IPS-20b (cell line): Measurements from ENCODE around the gene VPS4B.

Source experiments
- H3K27ac ChIP-seq: one replicate; pipeline ENCODE4 v1.5.1; 2013; ENCODE audit warnings: low read length
- H3K27me3 ChIP-seq: 2 replicates; pipeline ENCODE4 v1.6.1; 2013; ENCODE audit warnings: mild to moderate bottlenecking, low read length, inconsistent platforms; ENCODE audit not compliant: insufficient read depth
- H3K36me3 ChIP-seq: 2 replicates; pipeline ENCODE4 v1.6.1; 2013; ENCODE audit warnings: low read depth, mild to moderate bottlenecking, inconsistent platforms, low read length, moderate library complexity; ENCODE audit not compliant: insufficient read depth
- H3K4me1 ChIP-seq: 2 replicates; pipeline ENCODE4 v1.6.1; 2013; ENCODE audit warnings: mild to moderate bottlenecking, control low read depth, inconsistent platforms, low read length, moderate library complexity; ENCODE audit not compliant: insufficient read depth
- H3K4me3 ChIP-seq: 2 replicates; pipeline ENCODE4 v1.5.1; 2013; ENCODE audit warnings: mild to moderate bottlenecking, low read length, inconsistent platforms
- H3K9ac ChIP-seq: 2 replicates; pipeline ENCODE4 v1.6.1; 2013; ENCODE audit warnings: low read depth, mild to moderate bottlenecking, inconsistent platforms, low read length, moderate library complexity
- H3K9me3 ChIP-seq: 2 replicates; pipeline ENCODE4 v1.6.1; 2013; ENCODE audit warnings: mild to moderate bottlenecking, low read depth, low read length, inconsistent platforms; ENCODE audit not compliant: insufficient read depth

Gene VPS4B

GRCh38 chr18:63447066-63447465 is 24.8 kb upstream of the VPS4B start:
- H3K36me3 ChIP-seq: no peaks in the 10 kb centered on the region
- H3K27me3 ChIP-seq: no peaks in the 10 kb centered on the region
- no peaks in the 10 kb centered on the region for H3K4me1 ChIP-seq
- no peak overlapping the region for H3K27ac ChIP-seq
- H3K9ac ChIP-seq: no peak overlapping the region
- no peaks in the 10 kb centered on the region for H3K9me3 ChIP-seq
- no peak overlapping the region for H3K4me3 ChIP-seq

- Histone ChIP-seq H3K4me3 (no peak overlapping the region), H3K9me3 (no peaks in the 10 kb centered on the region), H3K36me3 (no peaks in the 10 kb centered on the region), H3K4me1 (no peaks in the 10 kb centered on the region), H3K27me3 (no peaks in the 10 kb centered on the region), H3K9ac (no peak overlapping the region), H3K27ac (no peak overlapping the region)
Observed at GRCh38 chr18:63446266-63446665, 24.0 kb upstream of the VPS4B start.

GRCh38 chr18:63445037-63445436 is 22.8 kb upstream of the VPS4B start:
- Histone ChIP-seq H3K4me3 (no peak overlapping the region), H3K9ac (no peak overlapping the region), H3K27ac (no peak overlapping the region), H3K27me3 (no peaks in the 10 kb centered on the region), H3K4me1 (no peaks in the 10 kb centered on the region), H3K9me3 (no peaks in the 10 kb centered on the region), H3K36me3 (no peaks in the 10 kb centered on the region)

DNA sequence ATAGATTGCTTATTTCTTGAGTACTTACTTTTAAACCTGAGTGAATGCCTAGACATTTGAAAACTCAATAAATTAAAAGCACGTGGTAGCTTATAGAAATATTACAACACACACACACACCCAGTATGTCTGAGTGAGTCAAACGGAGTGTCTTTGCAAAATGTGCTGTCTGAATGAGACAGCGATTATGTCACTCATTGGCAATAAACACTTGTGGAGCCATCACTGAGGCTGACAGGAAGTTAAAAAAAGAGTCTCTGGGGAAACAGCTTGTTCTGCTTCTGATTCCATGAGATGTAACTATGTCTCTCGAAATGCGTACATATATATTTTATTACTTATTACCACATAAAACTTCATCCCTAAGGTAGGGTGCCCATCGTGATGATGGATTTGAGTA is 22.3 kb upstream of the VPS4B start:
- H3K36me3 ChIP-seq: no peaks in the 10 kb centered on the region
- no peak overlapping the region for H3K4me3 ChIP-seq
- no peaks in the 10 kb centered on the region for H3K4me1 ChIP-seq
- H3K9me3 ChIP-seq: no peaks in the 10 kb centered on the region
- H3K27ac ChIP-seq: no peak overlapping the region
- H3K9ac ChIP-seq: no peak overlapping the region
- H3K27me3 ChIP-seq: no peaks in the 10 kb centered on the region

- H3K4me1 ChIP-seq: no peaks in the 10 kb centered on the region
- no peaks in the 10 kb centered on the region for H3K27me3 ChIP-seq
- H3K36me3 ChIP-seq: no peaks in the 10 kb centered on the region
- H3K27ac ChIP-seq: no peak overlapping the region
- H3K9me3 ChIP-seq: no peaks in the 10 kb centered on the region
- no peak overlapping the region for H3K4me3 ChIP-seq
- H3K9ac ChIP-seq: no peak overlapping the region
Observed at GRCh38 chr18:63443829-63444228, 21.6 kb upstream of the VPS4B start.

- no peaks in the 10 kb centered on the region for H3K27me3 ChIP-seq
- H3K27ac ChIP-seq: no peak overlapping the region
- H3K4me1 ChIP-seq: no peaks in the 10 kb centered on the region
- no peaks in the 10 kb centered on the region for H3K9me3 ChIP-seq
- H3K4me3 ChIP-seq: no peak overlapping the region
- H3K9ac ChIP-seq: no peak overlapping the region
- H3K36me3 ChIP-seq: no peaks in the 10 kb centered on the region
Observed at GRCh38 chr18:63440881-63441280, 18.6 kb upstream of the VPS4B start.

DNA sequence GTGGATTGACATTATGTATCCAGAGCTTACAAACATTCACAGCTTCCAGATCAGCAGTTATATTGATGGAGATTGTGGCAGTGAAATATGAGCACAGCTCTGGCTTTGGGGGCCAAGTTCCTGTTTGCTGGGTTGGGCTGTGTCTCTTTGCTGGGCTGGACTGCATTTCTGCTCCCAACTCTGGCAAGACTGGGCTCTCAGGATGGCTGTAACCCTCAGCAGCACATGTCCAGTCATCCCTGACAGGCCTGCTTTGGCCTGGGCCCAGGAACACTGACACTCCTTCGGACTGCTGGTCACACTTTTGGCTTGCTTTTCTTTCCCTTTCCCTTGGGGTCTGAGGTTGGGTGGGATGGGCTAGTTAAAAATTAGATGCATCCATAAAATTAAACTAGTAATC is 17.9 kb upstream of the VPS4B start:
- no peak overlapping the region for H3K4me3 ChIP-seq
- no peak overlapping the region for H3K9ac ChIP-seq
- H3K27ac ChIP-seq: no peak overlapping the region
- no peaks in the 10 kb centered on the region for H3K27me3 ChIP-seq
- H3K9me3 ChIP-seq: no peaks in the 10 kb centered on the region
- H3K36me3 ChIP-seq: no peaks in the 10 kb centered on the region
- no peaks in the 10 kb centered on the region for H3K4me1 ChIP-seq

- Histone ChIP-seq H3K27ac (no peak overlapping the region), H3K4me3 (no peak overlapping the region), H3K36me3 (no peaks in the 10 kb centered on the region), H3K4me1 (no peaks in the 10 kb centered on the region), H3K9me3 (no peaks in the 10 kb centered on the region), H3K9ac (no peak overlapping the region), H3K27me3 (no peaks in the 10 kb centered on the region)
Observed at GRCh38 chr18:63439334-63439733, 17.1 kb upstream of the VPS4B start.

DNA sequence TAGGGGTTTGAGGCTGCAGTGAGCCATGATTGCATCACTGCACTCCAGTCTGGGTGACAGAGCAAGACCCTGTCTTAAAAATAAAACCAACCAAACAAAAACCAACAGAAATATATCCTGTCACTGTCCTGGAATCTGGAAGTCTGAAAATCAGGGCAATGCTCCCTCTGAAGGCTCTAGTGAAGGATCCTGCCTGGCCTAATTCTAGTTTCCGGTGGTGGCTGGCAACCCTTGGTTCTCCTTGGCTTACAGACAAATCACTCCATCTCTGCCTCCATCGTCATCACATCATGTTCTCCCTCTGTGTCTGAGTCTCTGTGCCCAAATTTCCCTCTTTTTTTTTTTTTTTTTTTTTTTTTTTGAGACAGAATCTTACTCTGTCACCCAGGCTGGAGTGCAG is 15.9 kb upstream of the VPS4B start:
- Histone ChIP-seq H3K9ac (no peak overlapping the region), H3K36me3 (no peaks in the 10 kb centered on the region)

GRCh38 chr18:63433334-63433866 is 11.1 kb upstream of the VPS4B start:
- no peak overlapping the region for H3K27ac ChIP-seq
- H3K36me3 ChIP-seq: no peaks in the 10 kb centered on the region
- no peak overlapping the region for H3K4me3 ChIP-seq
- no peaks in the 10 kb centered on the region for H3K9me3 ChIP-seq
- H3K4me1 ChIP-seq: no peaks in the 10 kb centered on the region
- H3K9ac ChIP-seq: no peak overlapping the region
- no peaks in the 10 kb centered on the region for H3K27me3 ChIP-seq

More for the DNA sequence above, 15.9 kb upstream of the VPS4B start:
- no peaks in the 10 kb centered on the region for H3K4me1 ChIP-seq
- no peak overlapping the region for H3K4me3 ChIP-seq
- H3K27ac ChIP-seq: no peak overlapping the region
- H3K9me3 ChIP-seq: no peaks in the 10 kb centered on the region
- H3K27me3 ChIP-seq: no peaks in the 10 kb centered on the region

- Histone ChIP-seq H3K4me3 (no peak overlapping the region), H3K4me1 (no peaks in the 10 kb centered on the region), H3K9me3 (no peaks in the 10 kb centered on the region), H3K36me3 (no peaks in the 10 kb centered on the region), H3K27me3 (no peaks in the 10 kb centered on the region), H3K27ac (no peak overlapping the region), H3K9ac (no peak overlapping the region)
Observed at GRCh38 chr18:63431180-63431579, 8.9 kb upstream of the VPS4B start.

DNA sequence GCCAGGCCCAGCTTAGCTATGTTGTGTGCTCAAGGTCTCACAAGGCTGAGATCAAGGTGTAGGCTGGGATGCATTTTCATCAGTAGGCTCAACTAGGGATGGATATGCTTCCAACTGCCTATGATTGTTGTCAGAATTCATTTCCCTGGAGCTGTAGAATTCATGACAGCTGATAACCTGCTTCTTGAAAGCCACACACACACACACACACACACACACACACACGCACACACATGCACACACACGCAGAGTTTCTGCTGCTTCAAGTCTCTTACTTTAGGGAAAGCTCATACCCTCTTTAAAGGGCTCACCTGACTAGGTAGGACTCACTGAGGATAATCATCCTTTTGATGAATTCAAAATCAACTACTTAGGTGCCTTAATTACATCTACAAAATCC is 8.2 kb upstream of the VPS4B start:
- H3K4me3 ChIP-seq: no peak overlapping the region
- H3K9ac ChIP-seq: no peak overlapping the region
- H3K27me3 ChIP-seq: no peaks in the 10 kb centered on the region
- no peaks in the 10 kb centered on the region for H3K4me1 ChIP-seq
- H3K27ac ChIP-seq: no peak overlapping the region
- H3K9me3 ChIP-seq: no peaks in the 10 kb centered on the region
- H3K36me3 ChIP-seq: no peaks in the 10 kb centered on the region

GRCh38 chr18:63427558-63427957 is 5.3 kb upstream of the VPS4B start:
- no peak overlapping the region for H3K27ac ChIP-seq
- H3K4me1 ChIP-seq: no peaks in the 10 kb centered on the region
- no peak overlapping the region for H3K9ac ChIP-seq
- H3K36me3 ChIP-seq: no peaks in the 10 kb centered on the region
- H3K9me3 ChIP-seq: no peaks in the 10 kb centered on the region
- H3K4me3 ChIP-seq: no peak overlapping the region
- no peaks in the 10 kb centered on the region for H3K27me3 ChIP-seq
